Measurements from ENCODE around the gene MAST4. TPM values are rescaled to one million over a fixed set of nuclear protein-coding genes. Genes with fewer than 3 reads are reported as not detected.

The MAST4 gene
- total and polyA plus RNA-seq, 2 of the 4 experiments (the other 2 are of a cell fraction), result 4.8 to 6.8 TPM

GRCh38 chr5:66724349-66725139 lies 128.4 kb downstream of the MAST4 start:
- in situ Hi-C loops (cut with MboI; ENCODE audit: low sequenced_read_pairs) (no loop called here), intact Hi-C loops (cut with micrococcal nuclease) (no loop called here), dilution Hi-C loops (cut with HindIII; ENCODE audit: low sequenced_read_pairs, unreplicated experiment) (no loop called here)
- Histone ChIP-seq H3K23ac (ENCODE audit: low read depth, low read length) (no peak overlapping the region), H4K5ac (ENCODE audit: low read depth, low read length) (no peak overlapping the region), H3K56ac (ENCODE audit: extremely low read depth, insufficient read depth, low read length) (no peak overlapping the region; the same call in 1 of the 2 replicates), H3K9ac (ENCODE audit: low read depth, low read length) (no peak overlapping the region), H3K4me3 (ENCODE audit: insufficient read depth, low read depth, low read length) (no peak overlapping the region), H2BK20ac (ENCODE audit: low read depth, low read length) (no peak overlapping the region), H3K4me1 (ENCODE audit: control insufficient read depth, insufficient read depth, low read length) (no peaks in the 10 kb centered on the region), H2BK15ac (ENCODE audit: low read depth, low read length) (no peak overlapping the region), H2AK5ac (ENCODE audit: low read depth, low read length) (no peak overlapping the region), H3K4me2 (ENCODE audit: low read depth, low read length) (no peak overlapping the region), H3K27ac (ENCODE audit: insufficient read depth, low read length) (no peak overlapping the region), H3K18ac (ENCODE audit: low read depth, low read length) (no peak overlapping the region), H2AK9ac (replicated peaks; ENCODE audit: low read depth, low read length, poor library complexity) (no peak overlapping the region), H4K8ac (ENCODE audit: low read depth in 2 of 2, low read length in 2 of 2) (no peak overlapping the region), H3K14ac (replicated peaks; ENCODE audit: low read depth, low read length) (no peak overlapping the region), H4K20me1 (ENCODE audit: insufficient read depth, low read length) (no peaks in the 10 kb centered on the region), H2AFZ (replicated peaks; ENCODE audit: low read length, poor library complexity) (no peak overlapping the region), H3K27me3 (ENCODE audit: control insufficient read depth, insufficient read depth, low read length) (no peaks in the 10 kb centered on the region), H4K91ac (ENCODE audit: insufficient read depth, low read depth, low read length) (no peak overlapping the region), H3K79me1 (ENCODE audit: low read depth in 1 of 2, low read length in 2 of 2) (no peaks in the 10 kb centered on the region), H3K36me3 (ENCODE audit: control insufficient read depth, insufficient read depth, low read length) (no peaks in the 10 kb centered on the region), H2BK120ac (ENCODE audit: low read depth, low read length) (no peak overlapping the region), H2BK5ac (ENCODE audit: low read depth, low read length, poor library complexity, severe bottlenecking) (no peak overlapping the region), H3K4ac (ENCODE audit: low read depth, low read length) (no peak overlapping the region), H3K9me3 (ENCODE audit: control insufficient read depth, insufficient read depth, low read length) (no peaks in the 10 kb centered on the region), H3K9me1 (ENCODE audit: insufficient read depth, low read length) (no peaks in the 10 kb centered on the region)
- ChIA-PET CTCF (interaction anchor here (1.5 kb wide), 1 partner anchor 9 kb away, joined by 3 read pairs; no protein-coding TSS in a partner anchor), POLR2A (ENCODE audit: unreplicated experiment) (no interaction called here)
- ATAC-seq (ENCODE audit: low read depth), result no peak
- no peak for TF ChIP-seq SMC3 (IDR thresholded peaks at IDR 0.05; ENCODE audit: low read depth, low read length)
- TF ChIP-seq RCOR1 (IDR thresholded peaks at IDR 0.05; ENCODE audit: insufficient replicate concordance, low read length), result no peak
- TF ChIP-seq FOS (IDR thresholded peaks at IDR 0.05; ENCODE audit: low read depth, low read length), result no peak
- no peak for TF ChIP-seq MAZ (IDR thresholded peaks at IDR 0.05; ENCODE audit: borderline replicate concordance, low read depth, low read length)
- TF ChIP-seq CTCF (conservative IDR thresholded peaks at IDR 0.05; ENCODE audit: low read depth, low read length), result 0 out of 2 replicates have a peak, but pooled peaks have one; percentile 10
- TF ChIP-seq CEBPB (IDR thresholded peaks at IDR 0.05; ENCODE audit: low read depth, low read length), result no peak
- BruUV-seq (replicated peaks), result no TSS peak
- WGBS, 2 experiments (ENCODE audit: extremely low coverage in 2 of 2, insufficient read length in 1 of 2), result 60% methylated on average over 1 of the region's 2 CpGs; no CpG with 5 or more reads in 1 of the 2 experiments
- DNase-seq, result no peak

Data from IMR-90 (cell line).